ENCODE data around the gene NDC80. TPM values are rescaled to one million over a fixed set of nuclear protein-coding genes. Genes with fewer than 3 reads are reported as not detected.
A peak's percentile ranks its signal among the peaks of the same experiment; 100 is the strongest.

NDC80 gene
- total RNA-seq, 6 experiments from 2014 or later = 12.7 to 30.2 (median 25.4) TPM

GRCh38 chr18:2617401-2617998, 46.1 kb downstream of the NDC80 start:
- DNase-seq = no peak
- Mint-ChIP-seq H3K9me3 (no peaks in the 10 kb centered on the region), H3K36me3 (ENCODE audit: low read depth) (peaks cover 24% of the 10 kb centered on the region), H3K4me1 (ENCODE audit: low read depth) (peaks cover 13% of the 10 kb centered on the region), H3K27ac (no peak overlapping the region), H3K4me3 (no peak overlapping the region), H3K27me3 (ENCODE audit: insufficient read depth) (peaks cover 3% of the 10 kb centered on the region; the same call in 1 of the 2 replicates)
- TF ChIP-seq CTCF (IDR thresholded peaks at IDR 0.05) = no peak

GRCh38 chr18:2618009-2618408, 46.7 kb downstream of the NDC80 start:
- H3K4me3 Mint-ChIP-seq = no peak overlapping the region
- no peak for DNase-seq
- H3K36me3 Mint-ChIP-seq (ENCODE audit: low read depth) = peaks cover 19% of the 10 kb centered on the region
- H3K27me3 Mint-ChIP-seq (ENCODE audit: insufficient read depth) = peaks cover 3% of the 10 kb centered on the region; the same call in 1 of the 2 replicates
- peaks cover 13% of the 10 kb centered on the region for H3K4me1 Mint-ChIP-seq (ENCODE audit: low read depth)
- no peak for TF ChIP-seq CTCF (IDR thresholded peaks at IDR 0.05)
- no peaks in the 10 kb centered on the region for H3K9me3 Mint-ChIP-seq
- no peak overlapping the region for H3K27ac Mint-ChIP-seq

GRCh38 chr18:2625217-2625616, 53.9 kb downstream of the NDC80 start:
- Mint-ChIP-seq H3K27me3 (ENCODE audit: insufficient read depth) (peaks cover 3% of the 10 kb centered on the region), H3K4me1 (ENCODE audit: low read depth) (no peaks in the 10 kb centered on the region), H3K36me3 (ENCODE audit: low read depth) (no peaks in the 10 kb centered on the region), H3K27ac (no peak overlapping the region), H3K9me3 (no peaks in the 10 kb centered on the region), H3K4me3 (no peak overlapping the region)
- no peak for DNase-seq
- no peak for TF ChIP-seq CTCF (IDR thresholded peaks at IDR 0.05)

GRCh38 chr18:2627821-2628276, 56.5 kb downstream of the NDC80 start:
- Mint-ChIP-seq H3K27me3 (ENCODE audit: insufficient read depth) (peaks cover 12% of the 10 kb centered on the region), H3K4me1 (ENCODE audit: low read depth) (no peaks in the 10 kb centered on the region)
- DNase-seq = peak; percentile 43

GRCh38 chr18:2629003-2629402, 57.6 kb downstream of the NDC80 start:
- Mint-ChIP-seq H3K9me3 (no peaks in the 10 kb centered on the region), H3K27me3 (ENCODE audit: insufficient read depth) (peaks cover 20% of the 10 kb centered on the region), H3K4me1 (ENCODE audit: low read depth) (no peaks in the 10 kb centered on the region), H3K4me3 (no peak overlapping the region), H3K36me3 (ENCODE audit: low read depth) (no peaks in the 10 kb centered on the region), H3K27ac (no peak overlapping the region)
- DNase-seq = no peak
- no peak for TF ChIP-seq CTCF (IDR thresholded peaks at IDR 0.05)

More at GRCh38 chr18:2627821-2628276, 56.5 kb downstream of the NDC80 start:
- no peak for TF ChIP-seq CTCF (IDR thresholded peaks at IDR 0.05)
- H3K36me3 Mint-ChIP-seq (ENCODE audit: low read depth) = no peaks in the 10 kb centered on the region
- H3K27ac Mint-ChIP-seq = no peak overlapping the region
- H3K9me3 Mint-ChIP-seq = no peaks in the 10 kb centered on the region
- H3K4me3 Mint-ChIP-seq = no peak overlapping the region

Data from HFFc6 (cell line).